ENCODE data around the gene TBC1D9.
A peak's percentile ranks its signal among the peaks of the same experiment; 100 is the strongest.

The TBC1D9 gene

DNA sequence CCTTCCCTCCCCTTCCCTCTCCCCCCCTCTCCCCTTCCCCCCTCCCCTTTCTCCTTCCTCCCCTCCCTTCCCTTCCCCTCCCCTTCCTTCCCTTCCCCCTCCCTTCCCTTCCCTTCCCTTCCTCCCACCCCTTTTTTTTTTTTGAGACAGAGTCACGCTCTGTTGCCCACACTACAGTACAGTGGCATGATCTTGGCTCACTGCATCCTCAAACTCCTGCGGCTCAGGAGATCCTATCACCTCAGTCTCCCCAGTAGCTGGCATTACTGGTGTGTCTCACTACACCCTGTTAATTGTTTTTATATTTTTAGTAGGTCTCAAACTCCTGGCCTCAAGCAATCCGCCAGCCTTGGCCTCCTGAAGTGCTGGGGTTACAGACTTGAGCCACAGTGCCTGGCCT, 66.6 kb downstream of the TBC1D9 start:
- TF ChIP-seq POU2F2 (IDR thresholded peaks at IDR 0.05; ENCODE audit: low read depth, low read length) = no peak
- no peak for TF ChIP-seq PAX5 (IDR thresholded peaks at IDR 0.05; ENCODE audit: insufficient read depth, low read length, severe bottlenecking)
- no peak for TF ChIP-seq POLR2AphosphoS5 (IDR thresholded peaks at IDR 0.05; ENCODE audit: low read depth, low read length)
- no peak for TF ChIP-seq POLR2A (IDR thresholded peaks at IDR 0.05; ENCODE audit: low read depth, low read length)
- no peak for TF ChIP-seq TAF1 (IDR thresholded peaks at IDR 0.05; ENCODE audit: low read depth, low read length)
- no peak for TF ChIP-seq SPI1 (IDR thresholded peaks at IDR 0.05; ENCODE audit: low read depth, low read length)
- FAIRE-seq = no peak
- no peak for DNase-seq (ENCODE audit: insufficient read length, low spot score)

- DNase-seq (ENCODE audit: insufficient read length, low spot score) (no peak), FAIRE-seq (no peak)
- TF ChIP-seq TAF1 (IDR thresholded peaks at IDR 0.05; ENCODE audit: low read depth, low read length) = no peak
- no peak for TF ChIP-seq PAX5 (IDR thresholded peaks at IDR 0.05; ENCODE audit: insufficient read depth, low read length, severe bottlenecking)
- no peak for TF ChIP-seq SPI1 (IDR thresholded peaks at IDR 0.05; ENCODE audit: low read depth, low read length)
- no peak for TF ChIP-seq POLR2A (IDR thresholded peaks at IDR 0.05; ENCODE audit: low read depth, low read length)
- no peak for TF ChIP-seq POU2F2 (IDR thresholded peaks at IDR 0.05; ENCODE audit: low read depth, low read length)
- no peak for TF ChIP-seq POLR2AphosphoS5 (IDR thresholded peaks at IDR 0.05; ENCODE audit: low read depth, low read length)
Observed at GRCh38 chr4:140688711-140689598, 67.2 kb downstream of the TBC1D9 start.

DNA sequence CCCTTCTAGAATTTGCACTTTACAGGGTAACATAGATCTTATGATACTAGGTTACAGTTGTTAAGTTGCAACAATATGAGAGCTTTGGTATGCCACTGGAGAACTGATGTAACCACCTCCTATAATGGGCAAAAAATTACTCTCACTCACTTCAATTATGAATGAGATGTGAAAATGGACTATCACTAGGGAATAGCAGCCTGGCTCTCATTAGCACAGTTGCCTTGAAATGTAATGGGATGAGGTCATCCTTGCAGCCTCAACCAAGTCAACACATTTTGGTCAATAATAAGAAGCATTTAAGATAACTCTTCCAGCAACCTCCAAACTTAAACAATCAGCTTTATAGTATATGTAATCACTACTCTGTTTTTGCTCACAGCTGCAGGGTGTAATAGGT, 69.4 kb downstream of the TBC1D9 start:
- TF ChIP-seq TAF1 (IDR thresholded peaks at IDR 0.05; ENCODE audit: low read depth, low read length) (no peak), POLR2A (IDR thresholded peaks at IDR 0.05; ENCODE audit: low read depth, low read length) (no peak), POU2F2 (IDR thresholded peaks at IDR 0.05; ENCODE audit: low read depth, low read length) (no peak), PAX5 (IDR thresholded peaks at IDR 0.05; ENCODE audit: insufficient read depth, low read length, severe bottlenecking) (no peak), SPI1 (IDR thresholded peaks at IDR 0.05; ENCODE audit: low read depth, low read length) (no peak), POLR2AphosphoS5 (IDR thresholded peaks at IDR 0.05; ENCODE audit: low read depth, low read length) (no peak)
- FAIRE-seq (no peak), DNase-seq (ENCODE audit: insufficient read length, low spot score) (no peak)

- DNase-seq (ENCODE audit: insufficient read length, low spot score) (no peak), FAIRE-seq (no peak)
- TF ChIP-seq TAF1 (IDR thresholded peaks at IDR 0.05; ENCODE audit: low read depth, low read length) (no peak), SPI1 (IDR thresholded peaks at IDR 0.05; ENCODE audit: low read depth, low read length) (no peak), POU2F2 (IDR thresholded peaks at IDR 0.05; ENCODE audit: low read depth, low read length) (no peak), POLR2AphosphoS5 (IDR thresholded peaks at IDR 0.05; ENCODE audit: low read depth, low read length) (no peak), POLR2A (IDR thresholded peaks at IDR 0.05; ENCODE audit: low read depth, low read length) (no peak), PAX5 (IDR thresholded peaks at IDR 0.05; ENCODE audit: insufficient read depth, low read length, severe bottlenecking) (no peak)
Observed at GRCh38 chr4:140684314-140684713, 71.9 kb downstream of the TBC1D9 start.

GRCh38 chr4:140681201-140681600, 75.0 kb downstream of the TBC1D9 start:
- FAIRE-seq = no peak
- no peak for DNase-seq (ENCODE audit: insufficient read length, low spot score)
- TF ChIP-seq SPI1 (IDR thresholded peaks at IDR 0.05; ENCODE audit: low read depth, low read length) = no peak
- TF ChIP-seq POU2F2 (IDR thresholded peaks at IDR 0.05; ENCODE audit: low read depth, low read length) = no peak
- TF ChIP-seq PAX5 (IDR thresholded peaks at IDR 0.05; ENCODE audit: insufficient read depth, low read length, severe bottlenecking) = no peak
- TF ChIP-seq POLR2A (IDR thresholded peaks at IDR 0.05; ENCODE audit: low read depth, low read length) = no peak
- TF ChIP-seq TAF1 (IDR thresholded peaks at IDR 0.05; ENCODE audit: low read depth, low read length) = no peak
- no peak for TF ChIP-seq POLR2AphosphoS5 (IDR thresholded peaks at IDR 0.05; ENCODE audit: low read depth, low read length)

DNA sequence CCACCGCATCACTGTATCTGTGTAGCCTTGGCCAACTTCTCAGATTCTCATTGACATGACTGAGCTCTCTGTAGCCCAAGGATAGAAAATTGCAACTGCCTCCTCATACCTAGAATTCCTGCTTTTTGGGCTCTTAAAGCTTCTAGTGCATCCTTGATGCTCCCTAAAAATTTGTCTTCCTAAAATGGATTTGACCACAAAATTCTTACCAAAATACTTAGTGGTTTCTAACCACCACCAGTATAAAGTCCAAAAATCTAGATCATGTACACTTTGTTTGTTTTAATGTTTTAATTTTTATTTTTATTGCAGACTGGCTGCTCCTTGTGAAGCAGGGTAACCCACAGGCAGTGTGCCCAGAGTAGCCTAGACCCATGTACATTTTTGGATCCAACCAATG, 75.5 kb downstream of the TBC1D9 start:
- DNase-seq (ENCODE audit: insufficient read length, low spot score) (no peak), FAIRE-seq (no peak)
- TF ChIP-seq POLR2AphosphoS5 (IDR thresholded peaks at IDR 0.05; ENCODE audit: low read depth, low read length) (no peak), POLR2A (IDR thresholded peaks at IDR 0.05; ENCODE audit: low read depth, low read length) (no peak), POU2F2 (IDR thresholded peaks at IDR 0.05; ENCODE audit: low read depth, low read length) (no peak), SPI1 (IDR thresholded peaks at IDR 0.05; ENCODE audit: low read depth, low read length) (no peak), TAF1 (IDR thresholded peaks at IDR 0.05; ENCODE audit: low read depth, low read length) (no peak), PAX5 (IDR thresholded peaks at IDR 0.05; ENCODE audit: insufficient read depth, low read length, severe bottlenecking) (no peak)

- no peak for DNase-seq (ENCODE audit: insufficient read length, low spot score)
- TF ChIP-seq TAF1 (IDR thresholded peaks at IDR 0.05; ENCODE audit: low read depth, low read length) = no peak
- no peak for TF ChIP-seq POU2F2 (IDR thresholded peaks at IDR 0.05; ENCODE audit: low read depth, low read length)
- no peak for TF ChIP-seq POLR2A (IDR thresholded peaks at IDR 0.05; ENCODE audit: low read depth, low read length)
- TF ChIP-seq POLR2AphosphoS5 (IDR thresholded peaks at IDR 0.05; ENCODE audit: low read depth, low read length) = no peak
- TF ChIP-seq PAX5 (IDR thresholded peaks at IDR 0.05; ENCODE audit: insufficient read depth, low read length, severe bottlenecking) = no peak
- TF ChIP-seq SPI1 (IDR thresholded peaks at IDR 0.05; ENCODE audit: low read depth, low read length) = no peak
- no peak for FAIRE-seq
Observed at GRCh38 chr4:140679576-140679975, 76.6 kb downstream of the TBC1D9 start.

GRCh38 chr4:140675599-140676231, 80.5 kb downstream of the TBC1D9 start:
- no peak for FAIRE-seq
- TF ChIP-seq SPI1 (IDR thresholded peaks at IDR 0.05; ENCODE audit: low read depth, low read length) (0 out of 2 replicates have a peak, but pooled peaks have one; percentile 8), TAF1 (IDR thresholded peaks at IDR 0.05; ENCODE audit: low read depth, low read length) (no peak)

DNA sequence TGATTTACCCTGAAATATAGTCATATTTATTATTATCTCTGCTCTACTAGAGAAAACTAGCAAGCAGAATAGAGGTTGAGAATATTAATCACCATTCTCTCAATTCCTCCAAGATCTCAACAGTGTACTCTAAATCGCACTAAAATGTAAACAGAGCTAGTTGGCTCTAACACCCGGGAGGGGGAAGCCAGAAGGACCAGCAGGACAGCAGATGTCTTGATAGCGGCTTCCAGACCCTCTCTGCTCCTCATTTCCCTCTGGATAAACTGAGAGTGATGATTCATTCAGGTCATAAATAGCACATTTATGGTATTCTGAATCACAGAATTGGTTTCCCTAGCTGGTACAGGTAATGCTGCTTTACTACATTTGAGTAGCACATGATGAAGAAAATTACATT, 82.5 kb downstream of the TBC1D9 start:
- no peak for DNase-seq (ENCODE audit: insufficient read length, low spot score)
- FAIRE-seq = no peak
- TF ChIP-seq TAF1 (IDR thresholded peaks at IDR 0.05; ENCODE audit: low read depth, low read length) = no peak
- TF ChIP-seq PAX5 (IDR thresholded peaks at IDR 0.05; ENCODE audit: insufficient read depth, low read length, severe bottlenecking) = no peak
- no peak for TF ChIP-seq POLR2A (IDR thresholded peaks at IDR 0.05; ENCODE audit: low read depth, low read length)
- no peak for TF ChIP-seq POLR2AphosphoS5 (IDR thresholded peaks at IDR 0.05; ENCODE audit: low read depth, low read length)
- TF ChIP-seq POU2F2 (IDR thresholded peaks at IDR 0.05; ENCODE audit: low read depth, low read length) = no peak
- no peak for TF ChIP-seq SPI1 (IDR thresholded peaks at IDR 0.05; ENCODE audit: low read depth, low read length)

More at GRCh38 chr4:140675599-140676231, 80.5 kb downstream of the TBC1D9 start:
- DNase-seq (ENCODE audit: insufficient read length, low spot score) = no peak

Measured in GM12891 (cell line).